ENCODE measurements around the gene TIAM1. TPM values are rescaled to one million over a fixed set of nuclear protein-coding genes. Genes with fewer than 3 reads are reported as not detected.

TIAM1 gene
- total RNA-seq, 2 donors from 2014 or later: 54.2 to 68.7 TPM

GRCh38 chr21:31117128-31117916, 226.7 kb downstream of the TIAM1 start:
- Mint-ChIP-seq H3K36me3 (ENCODE audit: low read depth) (peaks cover 8% of the 10 kb centered on the region), H3K27ac (no peak overlapping the region), H3K4me1 (peaks cover 11% of the 10 kb centered on the region), H3K27me3 (no peaks in the 10 kb centered on the region), H3K4me3 (no peak overlapping the region)
- no peaks in the 10 kb centered on the region for H3K9me3 ChIP-seq (ENCODE audit: control insufficient read depth, low read length, poor library complexity, severe bottlenecking)
- ATAC-seq (no peak), DNase-seq (no peak)

- no peaks in the 10 kb centered on the region for H3K27me3 Mint-ChIP-seq
- no peaks in the 10 kb centered on the region for H3K9me3 ChIP-seq (ENCODE audit: control insufficient read depth, low read length, poor library complexity, severe bottlenecking)
- H3K27ac Mint-ChIP-seq: no peak overlapping the region
- peaks cover 10% of the 10 kb centered on the region for H3K4me1 Mint-ChIP-seq
- DNase-seq: no peak
- H3K4me3 Mint-ChIP-seq: no peak overlapping the region
- no peak for ATAC-seq
- peaks cover 6% of the 10 kb centered on the region for H3K36me3 Mint-ChIP-seq (ENCODE audit: low read depth)
Measured at GRCh38 chr21:31115249-31115648, 228.8 kb downstream of the TIAM1 start.

GRCh38 chr21:31111093-31111492, 233.0 kb downstream of the TIAM1 start:
- Mint-ChIP-seq H3K4me1 (peaks cover 2% of the 10 kb centered on the region), H3K36me3 (ENCODE audit: low read depth) (peaks cover 2% of the 10 kb centered on the region), H3K27ac (peak overlapping the region; percentile 43), H3K27me3 (no peaks in the 10 kb centered on the region), H3K4me3 (no peak overlapping the region)
- ATAC-seq (no peak), DNase-seq (no peak)
- no peaks in the 10 kb centered on the region for H3K9me3 ChIP-seq (ENCODE audit: control insufficient read depth, low read length, poor library complexity, severe bottlenecking)

- DNase-seq (no peak), ATAC-seq (no peak)
- Mint-ChIP-seq H3K27me3 (no peaks in the 10 kb centered on the region), H3K27ac (no peak overlapping the region), H3K36me3 (ENCODE audit: low read depth) (peaks cover 2% of the 10 kb centered on the region), H3K4me3 (no peak overlapping the region), H3K4me1 (peaks cover 2% of the 10 kb centered on the region)
- H3K9me3 ChIP-seq (ENCODE audit: control insufficient read depth, low read length, poor library complexity, severe bottlenecking): no peaks in the 10 kb centered on the region
Measured at GRCh38 chr21:31110430-31110829, 233.6 kb downstream of the TIAM1 start.

GRCh38 chr21:31107871-31108270, 236.2 kb downstream of the TIAM1 start:
- H3K9me3 ChIP-seq (ENCODE audit: control insufficient read depth, low read length, poor library complexity, severe bottlenecking): no peaks in the 10 kb centered on the region
- DNase-seq (no peak), ATAC-seq (no peak)
- Mint-ChIP-seq H3K36me3 (ENCODE audit: low read depth) (peaks cover 2% of the 10 kb centered on the region), H3K4me1 (peaks cover 10% of the 10 kb centered on the region), H3K27me3 (no peaks in the 10 kb centered on the region), H3K27ac (no peak overlapping the region), H3K4me3 (no peak overlapping the region)

- H3K27ac Mint-ChIP-seq: no peak overlapping the region
- no peaks in the 10 kb centered on the region for H3K27me3 Mint-ChIP-seq
- H3K36me3 Mint-ChIP-seq (ENCODE audit: low read depth): peaks cover 2% of the 10 kb centered on the region
- DNase-seq (no peak), ATAC-seq (no peak)
- peaks cover 12% of the 10 kb centered on the region for H3K4me1 Mint-ChIP-seq
- H3K4me3 Mint-ChIP-seq: no peak overlapping the region
- H3K9me3 ChIP-seq (ENCODE audit: control insufficient read depth, low read length, poor library complexity, severe bottlenecking): no peaks in the 10 kb centered on the region
Measured at GRCh38 chr21:31107176-31107785, 236.8 kb downstream of the TIAM1 start.

GRCh38 chr21:31103571-31104265, 240.3 kb downstream of the TIAM1 start:
- Mint-ChIP-seq H3K4me3 (peak overlapping the region; percentile 56), H3K27me3 (no peaks in the 10 kb centered on the region), H3K27ac (peak overlapping the region; percentile 54), H3K36me3 (ENCODE audit: low read depth) (peaks cover 2% of the 10 kb centered on the region), H3K4me1 (peaks cover 16% of the 10 kb centered on the region)
- H3K9me3 ChIP-seq (ENCODE audit: control insufficient read depth, low read length, poor library complexity, severe bottlenecking): no peaks in the 10 kb centered on the region
- ATAC-seq: no peak
- no peak for DNase-seq

- Mint-ChIP-seq H3K27ac (peak overlapping the region; percentile 54), H3K36me3 (ENCODE audit: low read depth) (peaks cover 2% of the 10 kb centered on the region), H3K27me3 (no peaks in the 10 kb centered on the region), H3K4me1 (peaks cover 21% of the 10 kb centered on the region), H3K4me3 (peak overlapping the region; percentile 56)
- no peak for DNase-seq
- H3K9me3 ChIP-seq (ENCODE audit: control insufficient read depth, low read length, poor library complexity, severe bottlenecking): no peaks in the 10 kb centered on the region
- no peak for ATAC-seq
Measured at GRCh38 chr21:31103163-31103562, 240.9 kb downstream of the TIAM1 start.

GRCh38 chr21:31099122-31099521, 244.9 kb downstream of the TIAM1 start:
- ATAC-seq: peak; percentile 6

GRCh38 chr21:31098576-31099005, 245.5 kb downstream of the TIAM1 start:
- Mint-ChIP-seq H3K36me3 (ENCODE audit: low read depth) (peaks cover 3% of the 10 kb centered on the region), H3K27me3 (peaks cover 5% of the 10 kb centered on the region), H3K27ac (no peak overlapping the region), H3K4me1 (peaks cover 19% of the 10 kb centered on the region), H3K4me3 (peak overlapping the region; percentile 68)
- H3K9me3 ChIP-seq (ENCODE audit: control insufficient read depth, low read length, poor library complexity, severe bottlenecking): no peaks in the 10 kb centered on the region
- ATAC-seq (peak; percentile 90), DNase-seq (peak; percentile 60 to 64 (median 62))

More at GRCh38 chr21:31099122-31099521, 244.9 kb downstream of the TIAM1 start:
- Mint-ChIP-seq H3K27me3 (no peaks in the 10 kb centered on the region), H3K27ac (no peak overlapping the region), H3K36me3 (ENCODE audit: low read depth) (peaks cover 3% of the 10 kb centered on the region), H3K4me3 (peak overlapping the region; percentile 68), H3K4me1 (peaks cover 21% of the 10 kb centered on the region)
- no peaks in the 10 kb centered on the region for H3K9me3 ChIP-seq (ENCODE audit: control insufficient read depth, low read length, poor library complexity, severe bottlenecking)
- DNase-seq: no peak

GRCh38 chr21:31092832-31093625, 251.0 kb downstream of the TIAM1 start:
- Mint-ChIP-seq H3K4me3 (no peak overlapping the region), H3K27me3 (peaks cover 24% of the 10 kb centered on the region), H3K36me3 (ENCODE audit: low read depth) (peaks cover 4% of the 10 kb centered on the region), H3K4me1 (no peaks in the 10 kb centered on the region), H3K27ac (no peak overlapping the region)
- ATAC-seq (no peak), DNase-seq (no peak)
- no peaks in the 10 kb centered on the region for H3K9me3 ChIP-seq (ENCODE audit: control insufficient read depth, low read length, poor library complexity, severe bottlenecking)

- Mint-ChIP-seq H3K36me3 (ENCODE audit: low read depth) (peaks cover 2% of the 10 kb centered on the region), H3K27ac (no peak overlapping the region), H3K4me1 (peaks cover 9% of the 10 kb centered on the region), H3K27me3 (peaks cover 30% of the 10 kb centered on the region), H3K4me3 (no peak overlapping the region)
- DNase-seq: no peak
- no peak for ATAC-seq
- H3K9me3 ChIP-seq (ENCODE audit: control insufficient read depth, low read length, poor library complexity, severe bottlenecking): no peaks in the 10 kb centered on the region
Measured at GRCh38 chr21:31090376-31090775, 253.7 kb downstream of the TIAM1 start.

- H3K4me3 Mint-ChIP-seq: no peak overlapping the region
- no peaks in the 10 kb centered on the region for H3K9me3 ChIP-seq (ENCODE audit: control insufficient read depth, low read length, poor library complexity, severe bottlenecking)
- DNase-seq (no peak), ATAC-seq (no peak)
- no peak overlapping the region for H3K27ac Mint-ChIP-seq
- peaks cover 23% of the 10 kb centered on the region for H3K27me3 Mint-ChIP-seq
- H3K4me1 Mint-ChIP-seq: peaks cover 9% of the 10 kb centered on the region
- peaks cover 2% of the 10 kb centered on the region for H3K36me3 Mint-ChIP-seq (ENCODE audit: low read depth)
Measured at GRCh38 chr21:31088474-31088751, 255.6 kb downstream of the TIAM1 start.
